B cell (primary cell): ENCODE results near the gene CFAP54. TPM values are rescaled to one million over a fixed set of nuclear protein-coding genes. Genes with fewer than 3 reads are reported as not detected.

ENCODE experiments used
- ATAC-seq: fragments of 200-7000 bp; cut with Tn5 transposase; one replicate; pipeline ENCODE4 v1.10.0; 2021; ENCODE audit warnings: low read depth, mild to moderate bottlenecking, moderate number of reproducible peaks, moderate library complexity
- CTCF ChIA-PET: fragments of 350-600 bp; sonication (Branson Sonifier 250); formaldehyde crosslinking; loops from one replicate; lab custom pipeline; 2021; ENCODE audit warnings: antibody characterized with exemption, inconsistent platforms; lab: Charles Lee
- POLR2A ChIA-PET: fragments of 350-600 bp; sonication (Branson Sonifier 250); formaldehyde crosslinking; loops from one replicate; lab custom pipeline; 2021; ENCODE audit warnings: antibody characterized with exemption; lab: Charles Lee
- DNase-seq: peaks from one replicate; pipeline ENCODE4 v3.0.0; 2013
- H2AFZ ChIP-seq: 2 replicates; pipeline ENCODE4 v1.6.1; 2012; ENCODE audit warnings: mild to moderate bottlenecking, low read depth, low read length; ENCODE audit not compliant: insufficient read depth, poor library complexity, severe bottlenecking
- H3K27ac ChIP-seq, 2 donors: 1 replicate in 1 of 2; 2 replicates in 1 of 2; pipeline ENCODE4 v1.5.1; 2012 to 2013; ENCODE audit warnings: low read length in 2 of 2, mild to moderate bottlenecking in 2 of 2, moderate library complexity in 1 of 2
- H3K27me3 ChIP-seq, 4 experiments: fragments of 200-600 bp in 1 of 4; sonication (generic) in 1 of 4; replicated peaks in 1 of 4; 1 replicate in 2 of 4; 2 replicates in 2 of 4; pipeline versions ENCODE4 v1.6.1 to v1.7.0; 2013 to 2016; ENCODE audit warnings: low read length in 3 of 4, mild to moderate bottlenecking in 2 of 4, mixed read lengths in 1 of 4, moderate library complexity in 1 of 4; ENCODE audit not compliant: insufficient read depth in 4 of 4, control insufficient read depth in 3 of 4; ENCODE audit errors: control extremely low read depth in 1 of 4
- H3K36me3 ChIP-seq, 2 experiments: replicated peaks in 1 of 2; 1 replicate in 1 of 2; 2 replicates in 1 of 2; pipeline versions ENCODE4 v1.6.1 to v1.7.1; 2013; ENCODE audit warnings: low read length in 1 of 2; ENCODE audit not compliant: insufficient read depth in 2 of 2, control insufficient read depth in 1 of 2; ENCODE audit errors: control extremely low read depth in 1 of 2, extremely low read depth in 1 of 2
- H3K4me1 ChIP-seq, 2 donors: fragments of 200-600 bp in 1 of 2; sonication (generic) in 1 of 2; 1 replicate in 1 of 2; 2 replicates in 1 of 2; pipeline versions ENCODE4 v1.5.1 to v1.6.1; 2013 to 2017; ENCODE audit warnings: low read length in 2 of 2; ENCODE audit not compliant: control insufficient read depth in 2 of 2, insufficient read depth in 2 of 2
- H3K4me2 ChIP-seq: replicated peaks from 2 replicates; pipeline ENCODE3; 2012; ENCODE audit warnings: mild to moderate bottlenecking, low read depth, low read length; ENCODE audit not compliant: poor library complexity, severe bottlenecking
- H3K4me3 ChIP-seq, 5 experiments: fragments of 200-600 bp in 1 of 5; sonication (generic) in 1 of 5; 1 replicate in 3 of 5; 2 replicates in 2 of 5; pipeline versions ENCODE4 v1.5.1 to v1.7.0; 2011 to 2016; ENCODE audit warnings: low read length in 4 of 5, mild to moderate bottlenecking in 4 of 5, low read depth in 2 of 5, control low read depth in 1 of 5, moderate library complexity in 1 of 5; ENCODE audit not compliant: insufficient read depth in 1 of 5; ENCODE audit errors: control extremely low read depth in 1 of 5, extremely low read depth in 1 of 5
- H3K79me2 ChIP-seq: fragments of 200-600 bp; sonication (generic); one replicate; pipeline ENCODE4 v1.6.0; 2016; ENCODE audit warnings: low read length; ENCODE audit not compliant: control insufficient read depth, insufficient read depth
- H3K9ac ChIP-seq: fragments of 200-600 bp; sonication (generic); 2 replicates; pipeline ENCODE4 v1.6.1; 2017; ENCODE audit warnings: mild to moderate bottlenecking, low read length, moderate library complexity
- H3K9me3 ChIP-seq, 3 donors: one replicate each; pipeline versions ENCODE4 v1.6.1 to v1.7.1; 2013; ENCODE audit warnings: low read length in 2 of 3; ENCODE audit not compliant: control insufficient read depth in 2 of 3, insufficient read depth in 1 of 3; ENCODE audit errors: control extremely low read depth in 1 of 3
- H4K20me1 ChIP-seq: 2 replicates; pipeline ENCODE4 v1.6.0; 2012; ENCODE audit warnings: mild to moderate bottlenecking, low read length; ENCODE audit not compliant: insufficient read depth, control insufficient read depth, poor library complexity, severe bottlenecking
- H3K27ac Mint-ChIP-seq: one replicate; pipeline ENCODE4 v1.8.0; 2021; ENCODE audit warnings: mixed read lengths
- H3K27me3 Mint-ChIP-seq: one replicate; pipeline ENCODE4 v1.8.0; 2021; ENCODE audit warnings: mixed read lengths
- H3K4me1 Mint-ChIP-seq: one replicate; pipeline ENCODE4 v1.8.0; 2021; ENCODE audit warnings: mixed read lengths
- H3K4me3 Mint-ChIP-seq: one replicate; pipeline ENCODE4 v1.8.0; 2021; ENCODE audit warnings: mixed read lengths
- H3K9me3 Mint-ChIP-seq: one replicate; pipeline ENCODE4 v1.8.0; 2022; ENCODE audit warnings: mixed read lengths; ENCODE audit not compliant: insufficient read depth
- CTCF ChIP-seq: fragments of 200-600 bp; IDR thresholded peaks from one replicate; pipeline ENCODE4 v1.8.0; 2022; ENCODE audit warnings: antibody characterized with exemption, mild to moderate bottlenecking
- EZH2 ChIP-seq: IDR thresholded peaks from 2 replicates; pipeline ENCODE4 v1.6.1; 2012; ENCODE audit warnings: borderline replicate concordance, low read depth, mild to moderate bottlenecking, moderate library complexity, low read length; ENCODE audit not compliant: insufficient read depth, poor library complexity, severe bottlenecking
- WGBS: methylation state at CpG from one replicate; pipeline ENCODE4 v1.1.5; 2013; ENCODE audit warnings: missing lambda C conversion rate; ENCODE audit not compliant: insufficient coverage; 5-methylcytosine and 5-hydroxymethylcytosine counted together
- intact Hi-C: fragments of 100-400 bp; cut with micrococcal nuclease; formaldehyde crosslinking; loops from one replicate; pipeline ENCODE4 v1.10.0; 2022
- polyA plus RNA-seq: library from polyadenylated mRNA; depleted of rRNA; stranded (reverse); fragments of >200 nt; gene quantifications from 2 replicates; pipeline ENCODE4 v1.2.3, GENCODE V29; 2012
- total RNA-seq, 2 donors: library from RNA; stranded (reverse); fragments of 120-200 nt in 1 of 2; gene quantifications; 1 replicate in 1 of 2; 2 replicates in 1 of 2; pipeline versions ENCODE4 v1.2.3 to v1.2.4, GENCODE V29; 2013 to 2022

CFAP54 gene
- total and polyA plus RNA-seq, 2 donors (not counting 1 experiment from before 2014, with no cell fraction given) = 0.12 to 0.76 TPM

- CTCF ChIA-PET = no interaction called here
- Histone ChIP-seq H3K79me2 (no peaks in the 10 kb centered on the region), H3K9ac (peak overlapping the region; percentile 51), H3K4me3 (peak overlapping the region in 2 of 5 experiments; percentile 25 to 48), H3K27me3 (no peaks in the 10 kb centered on the region), H4K20me1 (no peaks in the 10 kb centered on the region), H3K36me3 (no peaks in the 10 kb centered on the region), H3K4me2 (peak overlapping the region; percentile 56), H3K27ac (peak overlapping the region in 1 of 2 donors; percentile 41), H3K4me1 (peaks cover 16 to 17% of the 10 kb centered on the region in 2 donors), H3K9me3 (peaks cover 0 to under 1% (median 0%) of the 10 kb centered on the region in 3 donors), H2AFZ (peak overlapping the region; percentile 34)
- TF ChIP-seq CTCF (no peak), EZH2 (no peak)
- peak; percentile 55 for DNase-seq
- peak; percentile 68 for ATAC-seq
- WGBS = 82% methylated on average over 2 of the region's 4 CpGs
- no peaks in the 10 kb centered on the region for H3K27me3 Mint-ChIP-seq
- peak overlapping the region; percentile 81 for H3K4me3 Mint-ChIP-seq
- POLR2A ChIA-PET = no interaction called here
- H3K27ac Mint-ChIP-seq = peak overlapping the region; percentile 83
- intact Hi-C loops = loop anchor here (10.0 kb wide), 2 partner anchors 334 to 1944 kb away; partner anchors contain the start of genes NEDD1 and TMPO
- H3K4me1 Mint-ChIP-seq = peaks cover 25% of the 10 kb centered on the region
- H3K9me3 Mint-ChIP-seq = no peaks in the 10 kb centered on the region
Observed at GRCh38 chr12:96571101-96571862, 81.9 kb downstream of the CFAP54 start.

GRCh38 chr12:96578526-96579125 lies 89.2 kb downstream of the CFAP54 start:
- H3K27me3 ChIP-seq = no peaks in the 10 kb centered on the region
- no peak overlapping the region for H3K9ac ChIP-seq
- peaks cover 2% of the 10 kb centered on the region for H3K4me1 Mint-ChIP-seq
- TF ChIP-seq CTCF (peak; percentile 81), EZH2 (no peak)
- WGBS = no CpG with 5 or more reads among the region's 3 CpGs
- no peaks in the 10 kb centered on the region for H3K9me3 Mint-ChIP-seq
- ChIA-PET POLR2A (no interaction called here), CTCF (interaction anchor here (0.6 to 2.9 kb wide), 18 partner anchors 15 to 1872 kb away, joined by 3 to 15 read pairs (median 4); no protein-coding TSS in a partner anchor)
- no peaks in the 10 kb centered on the region for H3K36me3 ChIP-seq
- H3K27me3 Mint-ChIP-seq = no peaks in the 10 kb centered on the region
- DNase-seq (peak; percentile 69), ATAC-seq (peak; percentile 60)
- H3K27ac Mint-ChIP-seq = no peak overlapping the region
- H3K9me3 ChIP-seq = no peaks in the 10 kb centered on the region
- H3K79me2 ChIP-seq = no peaks in the 10 kb centered on the region
- H3K4me2 ChIP-seq = no peak overlapping the region
- H4K20me1 ChIP-seq = no peaks in the 10 kb centered on the region
- no peak overlapping the region for H3K27ac ChIP-seq
- H2AFZ ChIP-seq = peak overlapping the region; percentile 71
- no peak overlapping the region for H3K4me3 Mint-ChIP-seq
- H3K4me1 ChIP-seq = no peaks in the 10 kb centered on the region
- intact Hi-C loops = loop anchor here (1.0 to 10.0 kb wide), 5 partner anchors 326 to 1936 kb away; partner anchors contain the start of genes NEDD1 and TMPO
- no peak overlapping the region for H3K4me3 ChIP-seq
